Tibial nerve (tissue), 4 donors: ENCODE results near the gene NEDD9. TPM values are rescaled to one million over a fixed set of nuclear protein-coding genes. Genes with fewer than 3 reads are reported as not detected.

Experiments used
- DNase-seq, 2 donors: peaks; one replicate each; pipeline ENCODE4 v3.0.0-alpha.2; 2019; ENCODE audit warnings: low spot score in 2 of 2
- H3K27ac ChIP-seq, 4 donors: fragments of 200-600 bp; sonication (generic) in 3 of 4; one replicate each; pipeline ENCODE4 v1.5.1; 2017 to 2019; ENCODE audit warnings: mild to moderate bottlenecking in 1 of 4
- H3K27me3 ChIP-seq, 2 donors: fragments of 200-600 bp; sonication (generic) in 1 of 2; one replicate each; pipeline versions ENCODE4 v1.5.1 to v1.6.0; 2017 to 2019
- H3K36me3 ChIP-seq, 3 donors: fragments of 200-600 bp; sonication (generic); one replicate each; pipeline ENCODE4 v1.5.1; 2018 to 2019
- H3K4me1 ChIP-seq, 4 donors: fragments of 200-600 bp; sonication (generic) in 3 of 4; one replicate each; pipeline ENCODE4 v1.5.1; 2017 to 2019
- H3K4me3 ChIP-seq, 4 donors: fragments of 200-600 bp; sonication (generic) in 3 of 4; one replicate each; pipeline ENCODE4 v1.5.1; 2017 to 2019; ENCODE audit warnings: mild to moderate bottlenecking in 1 of 4, moderate library complexity in 1 of 4
- H3K9me3 ChIP-seq, 4 donors: fragments of 200-600 bp; sonication (generic) in 3 of 4; one replicate each; pipeline ENCODE4 v1.5.1; 2017 to 2019
- EP300 ChIP-seq, 2 donors: sonication (generic); formaldehyde crosslinking; IDR thresholded peaks; one replicate each; pipeline ENCODE4 v1.6.1; 2017; ENCODE audit warnings: antibody characterized with exemption in 2 of 2, mild to moderate bottlenecking in 1 of 2
- POLR2A ChIP-seq, 2 donors: fragments of 450-650 bp; IDR thresholded peaks; one replicate each; pipeline ENCODE4 v1.6.1; 2017; ENCODE audit warnings: antibody characterized with exemption in 2 of 2, mild to moderate bottlenecking in 2 of 2, moderate library complexity in 2 of 2
- WGBS, 2 donors: methylation state at CpG; one replicate each; pipeline ENCODE4 v1.1.5; 2018; 5-methylcytosine and 5-hydroxymethylcytosine counted together
- total RNA-seq, 4 donors: library from RNA; depleted of rRNA; stranded (reverse); fragments of >200 nt; gene quantifications; one replicate each; pipeline ENCODE4 v1.1.0, GENCODE V29; 2016
- TF ChIP-seq, protein P1 (sequence below), 5 experiments: fragments of 200-600 bp in 3 of 5; fragments of 450-650 bp in 2 of 5; sonication (generic) in 3 of 5; IDR thresholded peaks; one replicate each; pipeline ENCODE4 v1.5.1; 2016 to 2019; ENCODE audit warnings: antibody characterized with exemption in 5 of 5, mild to moderate bottlenecking in 3 of 5, moderate library complexity in 2 of 5

The NEDD9 gene
- total RNA-seq, 4 donors from 2014 or later, result 107 to 205 (median 130) TPM

DNA sequence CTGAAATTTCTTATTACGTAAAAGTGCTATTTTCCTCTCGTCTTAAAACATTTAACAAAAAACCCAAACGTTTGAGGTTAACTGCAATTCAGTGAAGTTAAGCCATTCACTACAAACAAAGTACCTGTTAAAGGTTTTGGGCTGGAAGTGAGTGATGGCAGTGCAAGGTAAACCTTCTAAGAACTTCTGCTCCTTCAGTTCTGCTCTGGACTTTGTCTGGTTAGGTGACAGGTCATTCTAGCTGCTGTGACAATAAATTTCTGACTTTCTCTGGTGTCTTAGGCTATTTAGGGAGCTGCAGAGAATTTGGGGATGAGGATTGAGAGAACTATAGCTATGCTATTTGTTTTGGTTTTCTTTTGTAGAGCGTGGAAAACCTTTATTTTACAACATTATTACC, 36.5 kb upstream of the NEDD9 start:
- Histone ChIP-seq H3K4me3 (no peak overlapping the region), H3K27me3 (no peaks in the 10 kb centered on the region), H3K4me1 (peaks cover 0 to 6% (median 1%) of the 10 kb centered on the region in 4 donors), H3K36me3 (no peaks in the 10 kb centered on the region), H3K27ac (no peak overlapping the region), H3K9me3 (no peaks in the 10 kb centered on the region)
- no peak for DNase-seq
- 84 to 86% methylated on average over 4 of the region's 4 CpGs for WGBS, 2 donors
- TF ChIP-seq POLR2A (IDR thresholded peaks at IDR 0.05), result no peak
- no peak for TF ChIP-seq EP300 (IDR thresholded peaks at IDR 0.05)
- TF ChIP-seq, protein P1, sequence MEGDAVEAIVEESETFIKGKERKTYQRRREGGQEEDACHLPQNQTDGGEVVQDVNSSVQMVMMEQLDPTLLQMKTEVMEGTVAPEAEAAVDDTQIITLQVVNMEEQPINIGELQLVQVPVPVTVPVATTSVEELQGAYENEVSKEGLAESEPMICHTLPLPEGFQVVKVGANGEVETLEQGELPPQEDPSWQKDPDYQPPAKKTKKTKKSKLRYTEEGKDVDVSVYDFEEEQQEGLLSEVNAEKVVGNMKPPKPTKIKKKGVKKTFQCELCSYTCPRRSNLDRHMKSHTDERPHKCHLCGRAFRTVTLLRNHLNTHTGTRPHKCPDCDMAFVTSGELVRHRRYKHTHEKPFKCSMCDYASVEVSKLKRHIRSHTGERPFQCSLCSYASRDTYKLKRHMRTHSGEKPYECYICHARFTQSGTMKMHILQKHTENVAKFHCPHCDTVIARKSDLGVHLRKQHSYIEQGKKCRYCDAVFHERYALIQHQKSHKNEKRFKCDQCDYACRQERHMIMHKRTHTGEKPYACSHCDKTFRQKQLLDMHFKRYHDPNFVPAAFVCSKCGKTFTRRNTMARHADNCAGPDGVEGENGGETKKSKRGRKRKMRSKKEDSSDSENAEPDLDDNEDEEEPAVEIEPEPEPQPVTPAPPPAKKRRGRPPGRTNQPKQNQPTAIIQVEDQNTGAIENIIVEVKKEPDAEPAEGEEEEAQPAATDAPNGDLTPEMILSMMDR (IDR thresholded peaks at IDR 0.05), result no peak

GRCh38 chr6:11266926-11267325, 34.5 kb upstream of the NEDD9 start:
- Histone ChIP-seq H3K4me1 (peaks cover 5 to 26% (median 17%) of the 10 kb centered on the region in 4 donors), H3K27ac (no peak overlapping the region), H3K36me3 (no peaks in the 10 kb centered on the region), H3K27me3 (no peaks in the 10 kb centered on the region), H3K4me3 (no peak overlapping the region), H3K9me3 (no peaks in the 10 kb centered on the region)
- TF ChIP-seq EP300 (IDR thresholded peaks at IDR 0.05) (no peak), POLR2A (IDR thresholded peaks at IDR 0.05) (no peak)
- TF ChIP-seq, protein P1 (IDR thresholded peaks at IDR 0.05), result no peak
- 63 to 67% methylated on average over 3 of the region's 3 CpGs for WGBS, 2 donors
- no peak for DNase-seq

DNA sequence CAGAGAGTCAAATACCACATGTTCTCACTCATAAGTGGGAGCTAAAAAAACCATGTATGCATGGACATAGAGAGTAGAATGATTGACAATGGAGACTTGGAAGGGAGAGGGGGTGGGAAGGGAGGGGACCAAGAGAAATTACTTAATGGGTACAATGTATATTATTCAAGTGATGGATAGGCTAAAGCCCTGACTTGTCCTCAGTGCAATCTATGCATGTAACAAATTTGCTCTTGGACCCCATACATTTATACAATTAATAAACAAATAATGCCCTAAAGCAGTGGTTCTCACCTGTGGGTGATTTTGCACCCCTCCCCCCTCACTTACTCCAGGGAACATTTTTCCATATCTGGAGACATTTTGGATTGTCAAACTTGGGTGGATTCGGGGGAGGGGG, 33.5 kb upstream of the NEDD9 start:
- 100% methylated on average over 1 of the region's 1 CpG for WGBS, 2 donors

DNA sequence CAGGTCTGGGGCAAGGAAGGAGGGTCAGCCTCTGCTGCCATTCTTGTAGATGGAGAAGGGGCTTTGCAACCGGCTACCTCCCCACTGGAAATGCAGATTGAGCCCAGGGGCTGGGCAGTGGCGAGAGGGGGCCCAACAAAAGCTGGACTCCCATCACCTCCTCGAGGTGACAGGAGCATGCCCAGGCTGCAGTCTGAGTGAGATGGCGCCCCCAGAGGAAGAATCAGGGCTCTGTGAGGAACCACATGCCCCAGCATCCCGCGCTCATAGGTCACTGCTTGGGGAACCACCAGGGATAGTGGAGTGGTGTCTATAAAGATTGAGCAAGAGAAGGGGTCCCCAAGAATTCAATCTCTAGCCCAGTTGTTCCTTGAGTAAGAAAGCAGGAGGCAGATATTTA, 31.6 kb upstream of the NEDD9 start:
- WGBS, 2 donors, result 93 to 94% methylated on average over 6 of the region's 6 CpGs
- TF ChIP-seq POLR2A (IDR thresholded peaks at IDR 0.05), result no peak
- TF ChIP-seq, protein P1 (IDR thresholded peaks at IDR 0.05), result no peak
- no peak for TF ChIP-seq EP300 (IDR thresholded peaks at IDR 0.05)
- no peak for DNase-seq
- Histone ChIP-seq H3K27ac (peak overlapping the region in 3 of 4 donors; percentile 64 to 81 (median 69)), H3K36me3 (no peaks in the 10 kb centered on the region), H3K4me3 (no peak overlapping the region), H3K27me3 (no peaks in the 10 kb centered on the region), H3K4me1 (peaks cover 8 to 35% (median 20%) of the 10 kb centered on the region in 4 donors), H3K9me3 (no peaks in the 10 kb centered on the region)

More for the DNA sequence above, 33.5 kb upstream of the NEDD9 start:
- Histone ChIP-seq H3K4me3 (no peak overlapping the region), H3K27me3 (no peaks in the 10 kb centered on the region), H3K4me1 (peaks cover 8 to 35% (median 19%) of the 10 kb centered on the region in 4 donors), H3K36me3 (no peaks in the 10 kb centered on the region), H3K27ac (no peak overlapping the region), H3K9me3 (no peaks in the 10 kb centered on the region)
- no peak for DNase-seq
- TF ChIP-seq POLR2A (IDR thresholded peaks at IDR 0.05), result no peak
- TF ChIP-seq, protein P1 (IDR thresholded peaks at IDR 0.05), result no peak
- no peak for TF ChIP-seq EP300 (IDR thresholded peaks at IDR 0.05)

DNA sequence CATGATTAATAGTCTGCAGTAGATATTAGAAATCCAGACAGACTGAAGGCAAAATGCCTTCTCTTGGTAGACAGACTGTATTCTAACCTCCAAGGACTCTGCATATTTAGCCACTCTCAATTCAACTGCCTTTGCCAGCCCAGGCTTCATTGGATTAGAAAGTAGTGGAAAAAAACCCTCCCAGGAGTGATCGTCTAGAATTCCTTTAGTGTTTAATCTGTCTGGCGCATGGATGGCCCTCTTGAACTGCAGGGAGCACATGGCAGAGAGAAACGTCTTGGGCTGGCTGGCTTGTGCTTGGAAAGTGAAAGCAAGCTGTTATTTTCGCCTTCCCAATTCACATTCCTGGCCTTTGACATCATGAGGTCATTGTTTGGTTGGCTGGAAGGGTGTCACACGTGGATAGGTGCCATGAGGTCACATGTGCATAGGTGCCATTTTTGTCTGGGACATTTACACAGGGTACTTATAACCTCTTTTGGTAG, 30.9 kb upstream of the NEDD9 start:
- H3K4me3 ChIP-seq, result no peak overlapping the region
- DNase-seq, result peak; percentile 52 to 74
- WGBS, 2 donors, result 7 to 11% methylated on average over 5 of the region's 5 CpGs

More for the DNA sequence above, 30.9 kb upstream of the NEDD9 start:
- TF ChIP-seq, protein P1 (IDR thresholded peaks at IDR 0.05), result no peak
- peak in 1 of 2 donors; percentile 82 for TF ChIP-seq EP300 (IDR thresholded peaks at IDR 0.05)
- no peak for TF ChIP-seq POLR2A (IDR thresholded peaks at IDR 0.05)
- Histone ChIP-seq H3K27me3 (no peaks in the 10 kb centered on the region), H3K27ac (peak overlapping the region; percentile 34 to 81 (median 66)), H3K36me3 (no peaks in the 10 kb centered on the region), H3K4me1 (peaks cover 8 to 35% (median 21%) of the 10 kb centered on the region in 4 donors), H3K9me3 (no peaks in the 10 kb centered on the region)
